Astrocyte (in vitro differentiated cells and primary cell): ENCODE data around the gene SLC48A1.

ENCODE experiments used
- EZH2 ChIP-seq: IDR thresholded peaks from 2 replicates; pipeline ENCODE4 v1.6.1; 2012; ENCODE audit warnings: mild to moderate bottlenecking, low read length, inconsistent platforms; ENCODE audit not compliant: insufficient read depth
- TF ChIP-seq, protein P1 (sequence below): IDR thresholded peaks from 2 replicates; pipeline ENCODE4 v1.5.1; 2011; ENCODE audit warnings: low read depth, mild to moderate bottlenecking, inconsistent platforms, low read length, moderate library complexity; ENCODE audit not compliant: insufficient read depth

DNA sequence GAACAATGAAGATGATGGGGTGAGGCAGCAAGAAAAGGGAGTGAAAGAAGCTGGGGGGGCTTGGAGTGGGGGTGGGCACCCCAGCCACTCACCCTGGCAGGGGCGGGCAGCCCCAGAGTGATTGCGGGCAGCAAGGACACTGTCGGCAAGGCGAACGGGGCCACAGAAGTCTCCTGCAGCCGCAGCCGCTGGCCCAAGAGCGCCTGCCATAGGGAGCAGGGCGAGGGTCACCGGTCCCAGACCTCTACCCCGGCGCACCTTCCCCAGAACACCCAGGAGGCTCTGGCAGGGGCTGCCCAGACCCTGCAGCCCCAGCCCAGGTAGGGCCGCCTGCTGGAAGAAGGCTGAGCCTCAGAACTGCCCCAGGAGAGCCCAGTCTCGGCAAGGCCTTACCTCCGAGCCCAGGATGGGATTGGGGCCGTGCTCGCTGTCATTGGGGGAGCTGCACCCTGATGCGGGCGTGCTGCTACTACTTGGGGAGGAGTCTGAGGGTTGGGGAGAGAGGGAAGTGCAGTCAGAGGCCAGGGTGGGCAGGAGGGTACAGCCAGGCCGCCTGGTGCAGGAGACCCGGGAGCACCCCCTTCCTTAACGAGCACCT, 22.9 kb downstream of the SLC48A1 start:
- TF ChIP-seq, protein P1, sequence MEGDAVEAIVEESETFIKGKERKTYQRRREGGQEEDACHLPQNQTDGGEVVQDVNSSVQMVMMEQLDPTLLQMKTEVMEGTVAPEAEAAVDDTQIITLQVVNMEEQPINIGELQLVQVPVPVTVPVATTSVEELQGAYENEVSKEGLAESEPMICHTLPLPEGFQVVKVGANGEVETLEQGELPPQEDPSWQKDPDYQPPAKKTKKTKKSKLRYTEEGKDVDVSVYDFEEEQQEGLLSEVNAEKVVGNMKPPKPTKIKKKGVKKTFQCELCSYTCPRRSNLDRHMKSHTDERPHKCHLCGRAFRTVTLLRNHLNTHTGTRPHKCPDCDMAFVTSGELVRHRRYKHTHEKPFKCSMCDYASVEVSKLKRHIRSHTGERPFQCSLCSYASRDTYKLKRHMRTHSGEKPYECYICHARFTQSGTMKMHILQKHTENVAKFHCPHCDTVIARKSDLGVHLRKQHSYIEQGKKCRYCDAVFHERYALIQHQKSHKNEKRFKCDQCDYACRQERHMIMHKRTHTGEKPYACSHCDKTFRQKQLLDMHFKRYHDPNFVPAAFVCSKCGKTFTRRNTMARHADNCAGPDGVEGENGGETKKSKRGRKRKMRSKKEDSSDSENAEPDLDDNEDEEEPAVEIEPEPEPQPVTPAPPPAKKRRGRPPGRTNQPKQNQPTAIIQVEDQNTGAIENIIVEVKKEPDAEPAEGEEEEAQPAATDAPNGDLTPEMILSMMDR, result no peak
- no peak for TF ChIP-seq EZH2
